GM12878 (cell line): ENCODE data around the gene PRKN. TPM values are rescaled to one million over a fixed set of nuclear protein-coding genes. Genes with fewer than 3 reads are reported as not detected.

Experiments used
- ATAC-seq: fragments of 200-7000 bp; cut with Tn5 transposase; 3 replicates; pipeline ENCODE4 v1.9.1; 2020; ENCODE audit warnings: mild to moderate bottlenecking, moderate library complexity
- BruUV-seq: library from RNA; stranded (reverse); fragments of 400-500 nt; replicated peaks from 2 replicates; lab custom pipeline; 2021; lab: Mats Ljungman, UMichigan
- CTCF ChIA-PET: fragments of 300-600 bp; sonication (Branson Sonifier 250); formaldehyde crosslinking; extraction: SDS; loops from one replicate; lab custom pipeline; 2021; ENCODE audit warnings: inconsistent platforms; lab: Yijun Ruan, JAX
- POLR2A ChIA-PET: fragments of 350-600 bp; formaldehyde crosslinking; extraction: SDS; loops from one replicate; lab custom pipeline; 2021; ENCODE audit warnings: inconsistent platforms; lab: Charles Lee
- RAD21 ChIA-PET: fragments of 300-600 bp; sonication (Branson Sonifier 250); formaldehyde crosslinking; loops from one replicate; lab custom pipeline; 2023; ENCODE audit warnings: antibody characterized with exemption; ENCODE audit not compliant: unreplicated experiment; lab: Charles Lee
- SMC1A ChIA-PET: fragments of 300-600 bp; sonication (Branson Sonifier 250); formaldehyde crosslinking; loops from one replicate; lab custom pipeline; 2023; ENCODE audit not compliant: unreplicated experiment, uncharacterized antibody; lab: Charles Lee
- DNase-seq: peaks from one replicate; pipeline ENCODE4 v3.0.0-alpha.2; 2011; ENCODE audit warnings: low read depth, low spot score
- FAIRE-seq: peaks from 3 replicates; lab custom pipeline; 2011; peaks lifted over from hg19 to GRCh38; lab: Jason Lieb, UNC
- H2AFZ ChIP-seq: 2 replicates; pipeline ENCODE4 v1.6.0; 2011; ENCODE audit warnings: low read depth, low read length, control low read depth; ENCODE audit not compliant: control insufficient read depth
- H3K27ac ChIP-seq: 2 replicates; pipeline ENCODE4 v1.5.1; 2011; ENCODE audit warnings: control low read depth; ENCODE audit not compliant: control insufficient read depth, insufficient read depth
- H3K27me3 ChIP-seq, 2 experiments: replicated peaks in 1 of 2; 2 replicates each; pipeline versions ENCODE4 v1.6.0 to v1.6.1; 2011; ENCODE audit warnings: low read length in 1 of 2; ENCODE audit not compliant: control insufficient read depth in 2 of 2, insufficient read depth in 2 of 2
- H3K36me3 ChIP-seq, 2 experiments: 2 replicates each; pipeline ENCODE4 v1.5.1; 2011; ENCODE audit warnings: low read length in 1 of 2; ENCODE audit not compliant: control insufficient read depth in 2 of 2, insufficient read depth in 2 of 2
- H3K4me1 ChIP-seq: 2 replicates; pipeline ENCODE4 v1.6.1; 2011; ENCODE audit warnings: mild to moderate bottlenecking, low read length, moderate library complexity, mixed read lengths; ENCODE audit not compliant: control insufficient read depth, insufficient read depth
- H3K4me2 ChIP-seq: 2 replicates; pipeline ENCODE4 v1.6.0; 2011; ENCODE audit warnings: control low read depth; ENCODE audit not compliant: control insufficient read depth, insufficient read depth
- H3K4me3 ChIP-seq: fragments of 200-600 bp; sonication (generic); 2 replicates; pipeline ENCODE4 v1.5.1; 2016
- H3K79me2 ChIP-seq: 2 replicates; pipeline ENCODE4 v1.6.0; 2011; ENCODE audit warnings: low read length; ENCODE audit not compliant: control insufficient read depth, insufficient read depth
- H3K9ac ChIP-seq: 2 replicates; pipeline ENCODE4 v1.8.0; 2011; ENCODE audit warnings: low read length, control low read depth, mixed read lengths; ENCODE audit not compliant: control insufficient read depth, insufficient read depth
- H3K9me3 ChIP-seq: replicated peaks from 3 replicates; pipeline ENCODE4 v1.5.1; 2011; ENCODE audit warnings: mild to moderate bottlenecking, low read length; ENCODE audit not compliant: control insufficient read depth, insufficient read depth
- H4K20me1 ChIP-seq: 2 replicates; pipeline ENCODE4 v1.6.0; 2011; ENCODE audit not compliant: control insufficient read depth, insufficient read depth
- CBFB ChIP-seq: IDR thresholded peaks from 2 replicates; pipeline ENCODE4 v1.6.1; 2016; ENCODE audit warnings: antibody characterized with exemption, low read depth
- CEBPZ ChIP-seq: fragments of 150-350 bp; IDR thresholded peaks from 2 replicates; pipeline ENCODE4 v1.6.1; 2016; ENCODE audit warnings: low read depth, low read length
- CHD4 ChIP-seq: fragments of 200-600 bp; sonication (generic); IDR thresholded peaks from 2 replicates; pipeline ENCODE4 v1.6.1; 2016; ENCODE audit warnings: mild to moderate bottlenecking
- CREB1 ChIP-seq: IDR thresholded peaks from 2 replicates; pipeline ENCODE4 v1.6.1; 2012; ENCODE audit warnings: low read depth, mild to moderate bottlenecking, inconsistent platforms
- CREM ChIP-seq: IDR thresholded peaks from 2 replicates; pipeline ENCODE4 v1.6.1; 2014; ENCODE audit warnings: antibody characterized with exemption, low read depth
- FOS ChIP-seq: IDR thresholded peaks from 3 replicates; pipeline ENCODE4 v1.6.1; 2011; ENCODE audit warnings: borderline replicate concordance; ENCODE audit not compliant: insufficient read length; ENCODE audit errors: extremely low read depth
- FOXM1 ChIP-seq: IDR thresholded peaks from 2 replicates; pipeline ENCODE4 v1.6.1; 2012; ENCODE audit warnings: low read depth, mild to moderate bottlenecking, inconsistent platforms, low read length, moderate library complexity
- HDAC2 ChIP-seq: fragments of 200-600 bp; sonication (generic); IDR thresholded peaks from 2 replicates; pipeline ENCODE4 v1.6.1; 2017
- IKZF2 ChIP-seq, 2 experiments: fragments of 450-650 bp; IDR thresholded peaks; 2 replicates each; pipeline ENCODE4 v1.6.1; 2017; ENCODE audit warnings: mild to moderate bottlenecking in 2 of 2, moderate library complexity in 2 of 2
- IRF4 ChIP-seq: IDR thresholded peaks from 2 replicates; pipeline ENCODE4 v1.6.1; 2011; ENCODE audit warnings: low read depth, low read length
- KLF5 ChIP-seq: fragments of 450-650 bp; IDR thresholded peaks from 2 replicates; pipeline ENCODE4 v1.6.1; 2014; ENCODE audit warnings: mild to moderate bottlenecking; ENCODE audit not compliant: partially characterized antibody
- LARP7 ChIP-seq: fragments of 450-650 bp; IDR thresholded peaks from 2 replicates; pipeline ENCODE4 v1.6.1; 2017; ENCODE audit warnings: mild to moderate bottlenecking
- MEF2B ChIP-seq: fragments of 450-650 bp; IDR thresholded peaks from 2 replicates; pipeline ENCODE4 v1.6.1; 2018; ENCODE audit warnings: mild to moderate bottlenecking, moderate library complexity; ENCODE audit not compliant: partially characterized antibody, poor library complexity, severe bottlenecking
- MTA3 ChIP-seq: IDR thresholded peaks from 2 replicates; pipeline ENCODE4 v1.6.1; 2012; ENCODE audit warnings: low read length, inconsistent platforms, borderline replicate concordance
- REST ChIP-seq: IDR thresholded peaks from 2 replicates; pipeline ENCODE4 v1.6.1; 2012; ENCODE audit warnings: mild to moderate bottlenecking, low read depth, low read length
- RUNX3 ChIP-seq: IDR thresholded peaks from 2 replicates; pipeline ENCODE4 v1.6.1; 2012; ENCODE audit warnings: low read length, inconsistent platforms
- SIN3A ChIP-seq: IDR thresholded peaks from 2 replicates; pipeline ENCODE4 v1.6.1; 2012; ENCODE audit warnings: low read depth, low read length, improper control_type of control experiment
- SMAD5 ChIP-seq: IDR thresholded peaks from 2 replicates; pipeline ENCODE4 v1.6.1; 2016; ENCODE audit warnings: antibody characterized with exemption, low read depth
- SMC3 ChIP-seq: IDR thresholded peaks from 2 replicates; pipeline ENCODE4 v1.6.1; 2011; ENCODE audit warnings: low read length, improper control_type of control experiment, borderline replicate concordance
- SP1 ChIP-seq: IDR thresholded peaks from one replicate; pipeline ENCODE4 v1.6.1; 2011; ENCODE audit warnings: low read depth, low read length
- ZNF217 ChIP-seq: fragments of 450-650 bp; IDR thresholded peaks from 2 replicates; pipeline ENCODE4 v1.6.1; 2017; ENCODE audit warnings: antibody characterized with exemption, mild to moderate bottlenecking
- WGBS: methylation state at CpG from one replicate; pipeline ENCODE4 v1.1.6; 2016; ENCODE audit warnings: low lambda C conversion rate; ENCODE audit not compliant: insufficient replicate concordance, insufficient coverage; ENCODE audit errors: missing lambda C conversion rate; 5-methylcytosine and 5-hydroxymethylcytosine counted together
- in situ Hi-C: fragments of 300-500 bp; cut with MboI; formaldehyde crosslinking; loops from 9 replicates; pipeline ENCODE4 v1.14.3; 2018; ENCODE audit warnings: mixed read lengths
- intact Hi-C: fragments of 100-400 bp; cut with micrococcal nuclease; formaldehyde crosslinking; loops from one replicate; pipeline ENCODE4 v1.14.2; 2022; ENCODE audit not compliant: unreplicated experiment
- polyA plus RNA-seq, 11 experiments: library from polyadenylated mRNA; depleted of rRNA in 4 of 11; unstranded in 6 of 11; stranded (reverse) in 5 of 11; fragments of >200 nt; fragmentation: Nextera tagmentation in 4 of 11; fragmentation: Illumina TruSeq in 1 of 11; extraction: Ambion mirVana in 4 of 11; extraction: Trizol in 1 of 11; gene quantifications; 1 replicate in 1 of 11; 2 replicates in 10 of 11; pipeline versions ENCODE4 v1.2.1 to v1.2.3, GENCODE V29; 2011 to 2016; ENCODE audit warnings: inconsistent platforms in 2 of 11, missing spikeins in 2 of 11, low read depth in 1 of 11
- total RNA-seq, 4 experiments: library from RNA; depleted of rRNA in 3 of 4; stranded (reverse); fragments of >200 nt in 3 of 4; fragmentation: Illumina TruSeq in 1 of 4; extraction: Trizol in 1 of 4; gene quantifications; 2 replicates each; pipeline versions ENCODE4 v1.2.1 to v1.2.3, GENCODE V29; 2013 to 2021

PRKN gene
- total and polyA plus RNA-seq, 10 of the 15 experiments (the other 5 are each of a cell fraction or from before 2014, with no cell fraction given): 0.06 to 0.09 TPM; not detected in 8

DNA sequence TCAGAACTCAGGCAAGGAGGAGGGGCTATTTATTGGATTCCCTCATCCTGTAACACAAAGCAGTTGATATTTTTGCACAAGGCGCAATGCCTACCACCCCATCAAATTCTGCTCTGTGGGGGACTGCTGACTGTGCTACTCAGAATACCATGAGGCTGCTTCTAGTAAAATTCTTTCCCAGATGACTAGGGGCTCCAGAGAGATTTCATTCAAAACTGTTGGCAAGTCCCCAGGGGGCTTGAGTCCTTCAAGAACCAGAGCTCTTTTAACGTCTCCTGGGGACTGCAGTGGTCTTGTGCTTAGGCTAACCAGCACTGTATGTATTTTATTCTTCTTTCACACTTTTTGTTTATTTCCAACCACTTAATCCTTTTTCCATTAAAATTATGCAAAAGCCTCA is 1087.8 kb downstream of the PRKN start (continued):
- TF ChIP-seq CEBPZ: no peak
- no peak for TF ChIP-seq IRF4
- TF ChIP-seq KLF5: no peak
- TF ChIP-seq RUNX3: no peak
- TF ChIP-seq MTA3: no peak
- no peak for TF ChIP-seq SMAD5
- TF ChIP-seq, all 136 proteins: peak for 0

- H3K9me3 ChIP-seq: no peaks in the 10 kb centered on the region; the same call in 1 of the 3 replicates
- in situ Hi-C loops: no loop called here
- intact Hi-C loops: no loop called here
- H4K20me1 ChIP-seq: no peaks in the 10 kb centered on the region
- SMC1A ChIA-PET: no interaction called here
- TF ChIP-seq ZNF217 (no peak), SMC3 (no peak), SP1 (no peak), CREB1 (no peak), LARP7 (no peak), FOXM1 (no peak), REST (no peak), HDAC2 (no peak), MEF2B (no peak), FOS (no peak), IKZF2 (IDR thresholded peaks at IDR 0.05) (no peak), CHD4 (no peak), SIN3A (no peak), CREM (no peak), CBFB (no peak), MTA3 (no peak)
- CTCF ChIA-PET: no interaction called here
- 0% methylated on average over 1 of the region's 1 CpG for WGBS
- no peak overlapping the region for H3K4me3 ChIP-seq
- no peaks in the 10 kb centered on the region for H3K4me1 ChIP-seq
- H3K27me3 ChIP-seq: no peaks in the 10 kb centered on the region
- no peak for FAIRE-seq
- H3K27ac ChIP-seq: no peak overlapping the region
- H3K4me2 ChIP-seq: no peak overlapping the region
- no TSS peak for BruUV-seq
- RAD21 ChIA-PET: no interaction called here
- no peaks in the 10 kb centered on the region for H3K36me3 ChIP-seq
- no peak for DNase-seq
- H3K79me2 ChIP-seq: no peaks in the 10 kb centered on the region
- no peak overlapping the region for H3K9ac ChIP-seq
- POLR2A ChIA-PET: no interaction called here
- ATAC-seq: no peak
- no peak overlapping the region for H2AFZ ChIP-seq
These were observed 1089.9 kb downstream of the PRKN start for GRCh38 chr6:161637658-161638057.
